Suppressor macrophage treated with lipopolysaccharide for 4 hours (primary cell): ENCODE data around the gene MAPT.

ENCODE experiments used
- DNase-seq: peaks from one replicate; pipeline ENCODE4 v3.0.0-alpha.2; 2020

MAPT gene

DNA sequence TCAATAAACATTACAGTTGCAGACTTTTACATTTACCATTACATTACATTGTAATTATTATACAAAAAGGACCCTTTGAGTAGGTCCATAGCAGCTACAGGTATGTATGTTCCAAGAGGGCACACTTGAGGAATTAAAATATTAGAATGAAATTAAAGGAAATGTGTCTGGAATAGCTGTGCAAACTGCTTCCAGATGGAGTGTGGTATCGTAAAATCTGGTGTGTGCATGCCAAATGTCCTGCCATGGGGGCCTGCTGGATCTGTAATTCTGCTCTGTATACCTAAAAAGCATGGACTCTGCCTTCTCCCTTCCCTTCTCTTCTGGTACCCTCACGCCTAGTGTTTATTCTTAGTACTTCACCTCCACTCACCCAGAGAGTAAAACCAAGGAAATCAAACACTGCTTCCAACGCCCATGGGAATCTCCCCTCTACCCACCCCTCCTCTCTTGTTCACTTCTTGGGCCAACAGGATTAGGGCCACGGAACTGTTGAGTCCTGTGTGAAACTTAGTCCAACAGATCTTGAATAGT, 143.4 kb downstream of the MAPT start:
- DNase-seq = no peak

DNA sequence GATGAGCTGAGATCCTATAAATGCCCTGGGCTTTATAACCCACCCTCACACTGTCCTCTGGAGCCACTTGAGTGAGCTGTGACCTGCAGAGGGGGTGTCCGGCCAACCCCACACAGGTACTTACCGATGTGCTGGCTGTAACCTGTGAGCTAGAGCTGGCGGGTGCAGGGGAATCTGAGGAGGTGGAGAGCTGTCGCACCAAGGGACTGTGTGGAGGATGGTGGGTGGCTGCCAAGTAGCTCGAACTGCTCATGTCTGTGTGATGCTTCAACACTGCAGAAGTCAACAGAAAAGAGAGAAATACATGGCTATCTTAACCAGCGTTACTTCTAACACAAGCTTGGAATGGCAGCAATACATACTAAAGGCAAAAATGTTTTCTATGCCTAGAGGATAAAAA, 144.1 kb downstream of the MAPT start:
- DNase-seq = no peak

DNA sequence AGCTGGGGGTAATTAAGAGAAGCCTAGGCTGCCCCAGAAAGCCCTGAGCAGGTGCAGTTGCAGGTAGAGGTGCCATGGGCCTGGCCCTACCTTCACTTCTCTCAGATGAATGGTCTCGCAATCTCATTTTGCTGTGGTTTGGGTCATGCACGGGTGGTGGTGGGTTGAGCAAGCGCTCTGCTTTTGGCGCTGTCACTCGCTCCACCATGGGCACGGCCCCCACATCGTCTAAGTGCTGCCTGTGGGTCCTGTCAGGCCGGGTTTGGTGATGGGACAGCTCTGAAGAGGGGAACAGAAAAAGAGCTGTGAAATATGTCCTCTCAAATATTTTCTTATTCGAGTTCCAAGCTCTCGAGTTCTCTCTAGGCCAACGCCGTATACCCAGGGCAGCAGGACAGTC, 144.6 kb downstream of the MAPT start:
- no peak for DNase-seq

DNA sequence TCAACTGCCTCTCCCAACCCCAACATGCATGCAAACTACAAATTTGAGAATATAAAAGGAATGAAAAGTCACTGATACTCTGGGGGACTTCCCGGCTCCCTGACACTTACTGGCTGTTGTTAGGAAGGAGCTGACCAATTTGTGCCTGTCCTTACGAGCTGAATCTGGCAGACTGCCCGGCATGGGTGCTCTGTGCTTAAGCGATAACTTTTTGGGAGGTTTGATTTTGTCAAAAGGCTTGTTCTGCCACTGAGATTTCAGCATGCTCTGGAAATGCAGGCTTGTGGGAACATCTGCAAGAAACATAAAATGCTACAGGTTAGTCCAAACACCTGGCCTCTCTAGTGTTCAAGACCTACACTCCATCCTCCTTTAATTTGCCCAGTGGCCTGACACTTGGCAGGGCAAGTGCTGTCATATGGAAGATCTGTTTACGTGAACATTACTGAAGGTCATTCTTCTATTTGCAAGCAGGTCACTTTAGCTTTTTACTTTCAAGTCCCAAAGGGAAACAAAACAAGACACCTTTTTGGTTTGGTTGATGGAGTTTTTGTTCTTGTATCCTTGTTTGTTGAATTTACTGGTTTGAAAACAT, 145.3 kb downstream of the MAPT start:
- no peak for DNase-seq

GRCh38 chr17:46042246-46042645, 147.9 kb downstream of the MAPT start:
- DNase-seq = no peak

DNA sequence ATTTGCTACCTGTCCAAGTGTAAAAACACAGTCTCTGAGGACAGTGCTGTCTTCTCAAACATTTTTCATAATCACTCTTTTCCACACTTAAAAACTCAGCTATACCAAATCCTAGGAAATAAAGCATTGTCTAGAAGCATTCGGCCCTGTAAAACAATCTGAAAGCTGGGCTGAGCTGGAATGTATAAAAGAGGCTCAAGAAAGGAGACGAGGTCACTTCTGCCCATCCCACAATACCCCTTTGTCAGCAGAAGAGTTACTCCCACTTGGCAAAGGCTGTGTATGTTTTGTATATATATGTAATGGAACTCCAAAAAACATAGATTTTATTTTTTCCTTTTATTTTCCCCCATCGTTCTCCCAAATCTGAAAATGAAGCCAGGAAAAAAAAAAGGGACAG, 148.6 kb downstream of the MAPT start:
- no peak for DNase-seq

DNA sequence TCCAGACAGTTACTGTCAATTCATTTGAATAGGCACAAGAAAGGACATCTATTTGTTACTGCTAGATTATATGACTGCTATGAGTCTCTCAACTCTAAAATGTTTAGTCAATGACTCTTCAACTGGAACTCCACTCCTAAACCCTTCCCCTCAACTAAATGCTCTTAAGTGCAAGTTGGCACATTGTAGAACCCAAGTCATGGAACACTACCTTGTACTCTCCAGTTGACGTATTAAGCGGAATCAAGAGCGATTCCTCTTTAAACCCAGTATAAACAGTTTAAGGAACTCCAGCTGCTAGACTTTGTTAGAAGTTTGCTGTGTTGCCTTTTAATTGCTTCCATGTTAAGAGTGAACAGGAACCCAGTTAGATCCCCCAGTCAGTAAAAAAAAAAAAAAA, 149.3 kb downstream of the MAPT start:
- DNase-seq = no peak

DNA sequence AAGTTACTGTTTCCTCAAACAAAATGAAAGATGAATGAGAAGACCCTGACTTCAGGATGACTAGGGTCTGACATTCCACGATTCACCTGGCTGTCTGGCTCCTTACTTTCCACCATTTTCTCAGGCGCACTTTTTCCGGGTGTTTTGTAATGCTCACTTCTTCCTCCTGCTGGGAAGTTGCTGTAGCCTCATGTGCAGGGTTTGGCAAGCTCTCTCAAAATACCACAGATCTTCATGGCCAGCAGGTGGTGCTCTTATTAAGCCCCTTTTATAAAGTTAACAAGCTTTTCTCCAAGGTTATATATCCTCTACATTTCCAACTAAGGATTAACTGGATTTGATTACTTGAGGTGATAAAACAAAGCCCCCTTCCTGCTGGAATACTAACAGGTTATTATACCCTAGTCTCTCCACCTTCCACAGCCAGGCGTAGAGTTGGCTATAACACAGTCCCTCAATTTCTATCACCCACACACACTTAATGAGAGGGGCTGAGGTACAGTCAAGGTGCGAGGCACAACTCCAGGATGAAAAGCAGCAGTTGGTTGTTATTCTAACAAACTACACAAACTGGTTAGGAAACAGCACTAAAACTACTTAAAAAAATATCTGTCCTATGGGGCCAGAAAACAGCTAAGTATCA, 150.1 kb downstream of the MAPT start:
- DNase-seq = peak; percentile 75

GRCh38 chr17:46044989-46045388, 150.6 kb downstream of the MAPT start:
- no peak for DNase-seq

- no peak for DNase-seq
Measured at GRCh38 chr17:46045639-46046038, 151.3 kb downstream of the MAPT start.

DNA sequence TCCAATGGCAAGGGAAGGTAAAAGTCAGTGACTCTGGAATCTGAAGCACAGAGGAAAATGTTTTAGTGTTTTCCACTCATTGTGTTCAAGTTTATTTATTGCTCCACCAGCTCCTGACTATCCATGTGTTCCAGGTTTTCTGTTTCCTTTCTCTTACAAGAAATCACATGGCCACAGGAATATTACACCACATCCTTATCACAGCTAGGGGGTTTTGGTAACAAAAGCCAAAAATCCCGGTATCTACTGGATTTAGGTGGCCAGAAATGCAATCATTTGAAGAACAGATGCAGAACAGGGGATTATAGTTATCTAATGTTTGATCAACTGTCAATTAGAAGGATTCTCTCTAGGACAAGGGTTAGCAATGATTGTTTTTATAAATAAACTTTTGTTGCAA, 152.6 kb downstream of the MAPT start:
- no peak for DNase-seq

DNA sequence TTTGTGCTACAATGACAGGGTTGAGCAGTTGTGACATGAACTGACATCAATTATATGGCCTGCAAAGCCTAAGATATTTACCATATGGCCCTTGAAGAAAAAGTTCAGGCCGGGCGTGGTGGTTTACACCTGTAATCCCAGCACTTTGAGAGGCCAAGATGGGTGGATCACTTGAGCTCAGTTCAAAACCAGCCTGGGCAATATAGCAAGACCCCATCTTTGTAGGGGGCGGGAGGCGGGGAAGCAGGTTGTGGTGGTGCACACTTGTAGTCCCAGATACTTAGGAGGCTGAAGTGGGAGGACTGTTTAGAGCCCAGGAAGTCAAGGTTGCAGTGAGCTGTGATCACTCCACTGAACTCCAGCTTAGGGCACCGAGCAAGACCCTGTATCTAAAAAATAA, 153.0 kb downstream of the MAPT start:
- no peak for DNase-seq

DNA sequence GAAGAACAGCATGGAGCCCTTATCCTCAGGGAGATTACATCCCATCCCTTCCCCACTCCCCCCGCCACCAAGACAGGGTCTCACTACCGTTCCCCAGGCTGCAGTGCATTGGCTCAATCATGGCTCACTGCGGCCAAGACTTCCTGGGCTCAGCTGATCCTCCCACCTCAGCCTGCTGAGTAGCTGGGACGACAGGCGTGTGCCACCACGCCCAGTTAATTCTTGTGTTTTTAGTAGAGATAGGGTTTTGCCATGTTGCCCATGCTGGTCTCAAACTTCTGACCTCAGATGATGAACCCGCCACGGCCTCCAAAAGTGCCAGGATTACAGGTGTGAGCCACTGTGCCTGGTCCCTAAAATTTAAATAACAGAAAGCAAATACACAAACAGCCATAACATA, 153.5 kb downstream of the MAPT start:
- no peak for DNase-seq

- no peak for DNase-seq
Measured at GRCh38 chr17:46049656-46050055, 155.3 kb downstream of the MAPT start.

- no peak for DNase-seq
Measured at GRCh38 chr17:46053911-46054534, 159.7 kb downstream of the MAPT start.

GRCh38 chr17:46056800-46057304, 162.5 kb downstream of the MAPT start:
- DNase-seq = no peak

GRCh38 chr17:46057366-46057765, 163.0 kb downstream of the MAPT start:
- no peak for DNase-seq

DNA sequence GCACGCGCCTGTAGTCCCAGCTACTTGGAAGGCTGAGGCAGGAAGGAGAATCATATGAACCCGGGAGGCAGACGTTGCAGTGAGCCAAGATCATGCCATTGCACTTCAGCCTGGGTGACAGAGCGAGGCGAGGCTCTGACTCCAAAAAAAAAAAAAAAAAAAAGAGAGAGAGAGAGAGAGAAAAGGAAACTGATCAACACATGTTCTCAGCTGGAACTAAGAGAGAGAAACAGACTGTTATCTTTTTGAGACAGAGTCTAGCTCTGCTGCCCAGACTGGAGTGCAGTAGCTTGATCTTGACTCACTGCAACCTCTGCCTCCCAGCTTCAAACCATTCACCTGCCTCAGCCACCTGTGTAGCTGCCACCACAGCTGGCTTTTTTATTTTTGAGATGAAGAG, 165.1 kb downstream of the MAPT start:
- no peak for DNase-seq

DNA sequence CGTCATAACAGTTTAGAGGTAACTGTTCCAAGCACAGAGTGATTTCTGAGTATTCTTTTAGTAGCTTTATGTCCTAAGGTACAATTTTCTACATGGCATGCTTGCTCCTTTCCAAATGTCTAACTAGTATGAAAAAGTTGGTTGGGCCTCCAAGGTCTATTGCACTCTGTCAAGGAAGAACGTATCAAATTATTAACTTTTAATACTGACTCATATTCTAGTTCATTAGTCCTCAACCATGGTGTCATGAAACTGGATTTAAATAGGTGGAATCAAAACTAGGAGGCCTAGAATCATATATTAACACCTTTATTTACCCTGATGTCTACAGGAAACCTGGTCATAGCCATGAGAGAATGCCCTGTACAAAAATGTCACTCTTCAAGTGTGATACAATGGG, 166.1 kb downstream of the MAPT start:
- DNase-seq = no peak

- DNase-seq = peak; percentile 31
Measured at GRCh38 chr17:46061435-46061834, 167.1 kb downstream of the MAPT start.

GRCh38 chr17:46063241-46063640, 168.9 kb downstream of the MAPT start:
- DNase-seq = peak; percentile 29

DNA sequence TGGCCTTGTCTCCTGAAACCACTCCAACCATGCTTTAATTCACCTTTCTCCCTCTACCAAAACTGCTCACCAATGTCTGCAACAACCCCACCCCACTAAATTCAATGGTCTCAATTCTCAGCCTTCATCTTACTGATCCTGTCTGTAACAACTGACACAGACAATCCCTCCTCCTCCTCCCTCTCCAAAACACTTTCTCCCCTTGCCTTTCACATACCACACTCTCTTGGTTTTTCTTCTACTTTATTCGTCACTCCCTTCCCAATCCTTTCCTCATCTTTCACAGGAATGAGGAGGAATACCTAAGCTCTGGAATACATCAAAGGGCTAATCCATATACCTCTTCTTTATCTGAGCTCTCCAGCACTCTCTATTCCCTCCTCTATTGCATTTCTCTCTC, 170.1 kb downstream of the MAPT start:
- DNase-seq = no peak

DNA sequence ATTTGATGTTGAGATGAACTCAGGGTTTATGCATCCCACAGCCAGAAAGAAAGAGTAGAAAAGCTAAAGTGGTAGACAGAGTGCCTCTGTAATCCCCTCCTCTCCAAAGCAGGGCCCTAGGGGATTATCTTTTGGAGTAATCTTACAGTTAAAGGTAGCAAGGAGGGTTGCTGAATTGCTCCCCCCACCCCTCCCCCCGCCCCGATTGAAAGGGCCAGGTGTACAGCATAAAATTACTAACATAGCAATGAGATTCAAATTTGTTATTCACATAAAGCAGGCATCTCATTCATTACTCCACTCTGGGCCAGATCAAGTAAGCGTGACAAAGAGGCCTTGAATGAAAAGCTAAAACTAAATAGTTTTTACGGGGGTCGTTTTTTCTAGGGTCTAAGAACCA, 177.4 kb downstream of the MAPT start:
- DNase-seq = no peak

DNA sequence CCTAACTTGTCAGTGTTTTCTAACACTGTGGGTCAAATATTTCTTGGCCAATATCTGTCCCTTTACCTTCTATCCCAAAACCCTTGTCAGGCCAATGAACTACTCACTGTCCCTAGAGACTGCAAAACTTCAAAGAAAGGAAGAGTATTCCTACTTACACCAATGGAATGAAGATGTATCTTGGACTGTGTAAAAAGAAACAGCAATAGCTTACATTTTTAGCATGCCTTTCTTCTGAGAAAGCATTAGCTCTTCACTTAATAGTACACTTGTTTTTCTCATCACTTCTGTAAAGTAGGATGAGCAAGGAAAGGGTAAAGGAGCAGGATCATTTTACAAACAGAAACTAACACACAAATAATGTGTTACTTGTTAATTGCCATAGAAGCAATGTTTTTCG, 178.6 kb downstream of the MAPT start:
- DNase-seq = no peak
